Panc1 (cell line): ENCODE measurements around the gene LPGAT1. TPM values are rescaled to one million over a fixed set of nuclear protein-coding genes. Genes with fewer than 3 reads are reported as not detected.
A peak's percentile ranks its signal among the peaks of the same experiment; 100 is the strongest.

Source experiments
- ATAC-seq: fragments of 200-7000 bp; cut with Tn5 transposase; 2 replicates; pipeline ENCODE4 v1.9.1; 2020; ENCODE audit warnings: mild to moderate bottlenecking, moderate library complexity
- BruUV-seq: library from RNA; stranded (reverse); fragments of 400-500 nt; replicated peaks from 2 replicates; lab custom pipeline; 2021; lab: Mats Ljungman, UMichigan
- CTCF ChIA-PET: fragments of 300-600 bp; sonication (Branson Sonifier 250); formaldehyde crosslinking; loops from one replicate; lab custom pipeline; 2022; ENCODE audit warnings: antibody characterized with exemption; lab: Charles Lee
- POLR2A ChIA-PET: fragments of 300-600 bp; sonication (Branson Sonifier 250); formaldehyde crosslinking; loops from one replicate; lab custom pipeline; 2022; ENCODE audit warnings: antibody characterized with exemption; lab: Charles Lee
- DNase-seq: peaks from one replicate; pipeline ENCODE4 v3.0.0-alpha.2; 2010; ENCODE audit warnings: low read depth, low spot score
- H3K27ac ChIP-seq: 2 replicates; pipeline ENCODE4 v1.5.1; 2011; ENCODE audit warnings: mild to moderate bottlenecking, low read length, inconsistent platforms
- H3K27me3 ChIP-seq: fragments of 200-500 bp; sonication (Bioruptor generic); 2 replicates; pipeline ENCODE4 v1.6.0; 2014; ENCODE audit warnings: low read length, inconsistent platforms; ENCODE audit not compliant: control insufficient read depth, insufficient read depth
- H3K36me3 ChIP-seq: fragments of 200-500 bp; sonication (Bioruptor generic); 2 replicates; pipeline ENCODE4 v1.5.1; 2014; ENCODE audit warnings: inconsistent platforms, mild to moderate bottlenecking, low read length, moderate library complexity; ENCODE audit not compliant: control insufficient read depth, insufficient read depth
- H3K4me1 ChIP-seq: 2 replicates; pipeline ENCODE4 v1.5.1; 2011; ENCODE audit warnings: inconsistent platforms, mild to moderate bottlenecking, low read length, moderate library complexity; ENCODE audit not compliant: control insufficient read depth, insufficient read depth
- H3K4me3 ChIP-seq, 2 experiments: 2 replicates each; pipeline ENCODE4 v1.5.1; 2011 to 2012; ENCODE audit warnings: low read depth in 2 of 2, low read length in 2 of 2, mild to moderate bottlenecking in 2 of 2, inconsistent platforms in 1 of 2, moderate library complexity in 1 of 2
- H3K9me3 ChIP-seq: fragments of 200-500 bp; sonication (Bioruptor generic); 2 replicates; pipeline ENCODE4 v1.5.1; 2014; ENCODE audit warnings: low read depth, mild to moderate bottlenecking, inconsistent platforms, low read length, moderate library complexity; ENCODE audit not compliant: control insufficient read depth, insufficient read depth
- CTCF ChIP-seq: fragments of 450-650 bp; IDR thresholded peaks from 2 replicates; pipeline ENCODE4 v1.5.1; 2017; ENCODE audit warnings: mild to moderate bottlenecking
- POLR2AphosphoS5 ChIP-seq: IDR thresholded peaks from 2 replicates; pipeline ENCODE4 v1.6.1; 2012; ENCODE audit warnings: mild to moderate bottlenecking, low read depth, low read length, moderate library complexity
- REST ChIP-seq, 2 experiments: IDR thresholded peaks; 2 replicates each; pipeline ENCODE4 v1.6.1; 2011 to 2012; ENCODE audit warnings: low read depth in 2 of 2, control low read depth in 1 of 2, low read length in 1 of 2, mild to moderate bottlenecking in 1 of 2, moderate library complexity in 1 of 2; ENCODE audit not compliant: insufficient read depth in 1 of 2
- SIN3A ChIP-seq: IDR thresholded peaks from 2 replicates; pipeline ENCODE4 v1.6.1; 2012; ENCODE audit warnings: low read depth, mild to moderate bottlenecking, low read length, moderate library complexity, borderline replicate concordance; ENCODE audit not compliant: insufficient read depth
- TCF7L2 ChIP-seq: IDR thresholded peaks from 2 replicates; pipeline ENCODE4 v1.6.1; 2011; ENCODE audit warnings: mild to moderate bottlenecking, low read depth, low read length, inconsistent platforms
- in situ Hi-C: cut with HindIII; loops from 2 replicates; pipeline ENCODE4 v1.10.0; 2016; ENCODE audit warnings: low sequenced_read_pairs, low pct_unique_long_range_greater_than_20kb
- intact Hi-C: fragments of 100-400 bp; cut with micrococcal nuclease; formaldehyde crosslinking; loops from one replicate; pipeline ENCODE4 v1.10.0; 2022; ENCODE audit not compliant: unreplicated experiment
- total RNA-seq: library from RNA; stranded (reverse); gene quantifications from one replicate; pipeline ENCODE4 v1.2.1, GENCODE V29; 2021; ENCODE audit not compliant: unreplicated experiment

Gene LPGAT1
- total RNA-seq, 1 experiment from 2014 or later = 85.4 TPM

- BruUV-seq = no TSS peak
- H3K27ac ChIP-seq = no peak overlapping the region
- no peaks in the 10 kb centered on the region; the same call in 1 of the 2 replicates for H3K4me1 ChIP-seq
- ChIA-PET POLR2A (interaction anchor here (0.7 kb wide), 1 partner anchor 10 kb away, joined by 3 read pairs; no protein-coding TSS in a partner anchor), CTCF (no interaction called here)
- TF ChIP-seq REST (IDR thresholded peaks at IDR 0.05; ENCODE audit: insufficient read depth in 1 of 2, low read depth in 2 of 2, low read length in 1 of 2) (no peak), SIN3A (no peak), TCF7L2 (no peak), POLR2AphosphoS5 (no peak), CTCF (no peak)
- in situ Hi-C loops (no loop called here), intact Hi-C loops (no loop called here)
- peaks cover 7% of the 10 kb centered on the region for H3K36me3 ChIP-seq
- H3K27me3 ChIP-seq = no peaks in the 10 kb centered on the region
- H3K9me3 ChIP-seq = no peaks in the 10 kb centered on the region
- DNase-seq (no peak), ATAC-seq (no peak)
- no peak overlapping the region for H3K4me3 ChIP-seq
Measured at GRCh38 chr1:211751438-211751837, 79.1 kb downstream of the LPGAT1 start.

- H3K27ac ChIP-seq = 0 out of 2 replicates have a peak overlapping the region, but pooled peaks have one; percentile 23
- no peaks in the 10 kb centered on the region for H3K9me3 ChIP-seq
- H3K4me3 ChIP-seq = no peak overlapping the region
- no peak for DNase-seq
- intact Hi-C loops (no loop called here), in situ Hi-C loops (no loop called here)
- CTCF ChIA-PET = no interaction called here
- H3K36me3 ChIP-seq = peaks cover 7% of the 10 kb centered on the region
- POLR2A ChIA-PET = no interaction called here
- no TSS peak for BruUV-seq
- no peaks in the 10 kb centered on the region; the same call in 1 of the 2 replicates for H3K4me1 ChIP-seq
- no peaks in the 10 kb centered on the region for H3K27me3 ChIP-seq
- ATAC-seq = no peak
- TF ChIP-seq REST (IDR thresholded peaks at IDR 0.05; ENCODE audit: insufficient read depth in 1 of 2, low read depth in 2 of 2, low read length in 1 of 2) = no peak
- no peak for TF ChIP-seq SIN3A
- no peak for TF ChIP-seq CTCF
- TF ChIP-seq POLR2AphosphoS5 = no peak
- no peak for TF ChIP-seq TCF7L2
Measured at GRCh38 chr1:211750599-211750998, 80.0 kb downstream of the LPGAT1 start.
